Mesenchymal stem cell (in vitro differentiated cells and primary cell): ENCODE results near the gene SLC7A14.

Experiments
- DNase-seq: peaks from one replicate; pipeline ENCODE4 v3.0.0-alpha.2; 2013
- H2AFZ ChIP-seq: one replicate; pipeline ENCODE4 v1.6.1; 2013; ENCODE audit warnings: low read depth, mild to moderate bottlenecking, control low read depth, inconsistent platforms, low read length, moderate library complexity
- H2AK5ac ChIP-seq: 2 replicates; pipeline ENCODE4 v1.6.1; 2013; ENCODE audit warnings: low read length, moderate library complexity, mild to moderate bottlenecking, inconsistent platforms; ENCODE audit not compliant: severe bottlenecking
- H2BK120ac ChIP-seq: one replicate; pipeline ENCODE4 v1.6.1; 2013; ENCODE audit warnings: low read depth, mild to moderate bottlenecking, inconsistent platforms, low read length, moderate library complexity
- H2BK12ac ChIP-seq, 2 experiments: one replicate each; pipeline ENCODE4 v1.6.1; 2013; ENCODE audit warnings: inconsistent platforms in 2 of 2, low read length in 2 of 2, mild to moderate bottlenecking in 2 of 2, moderate library complexity in 2 of 2, control low read depth in 1 of 2
- H2BK15ac ChIP-seq: one replicate; pipeline ENCODE4 v1.6.1; 2013; ENCODE audit warnings: mild to moderate bottlenecking, low read depth, inconsistent platforms; ENCODE audit not compliant: poor library complexity, severe bottlenecking
- H2BK5ac ChIP-seq: 2 replicates; pipeline ENCODE4 v1.6.1; 2013; ENCODE audit warnings: low read depth, mild to moderate bottlenecking, low read length, control low read depth, inconsistent platforms; ENCODE audit not compliant: poor library complexity, severe bottlenecking
- H3K14ac ChIP-seq, 2 experiments: one replicate each; pipeline ENCODE4 v1.6.1; 2013; ENCODE audit warnings: inconsistent platforms in 2 of 2, low read length in 2 of 2, control low read depth in 1 of 2, mild to moderate bottlenecking in 1 of 2, moderate library complexity in 1 of 2
- H3K18ac ChIP-seq, 2 experiments: one replicate each; pipeline ENCODE4 v1.6.1; 2013; ENCODE audit warnings: inconsistent platforms in 2 of 2, low read length in 2 of 2, control low read depth in 1 of 2, low read depth in 1 of 2, mild to moderate bottlenecking in 1 of 2
- H3K23ac ChIP-seq, 2 experiments: one replicate each; pipeline ENCODE4 v1.6.1; 2013; ENCODE audit warnings: inconsistent platforms in 2 of 2, low read length in 2 of 2, mild to moderate bottlenecking in 2 of 2, moderate library complexity in 2 of 2, control low read depth in 1 of 2
- H3K27ac ChIP-seq: 2 replicates; pipeline ENCODE4 v1.5.1; 2013; ENCODE audit warnings: mild to moderate bottlenecking, moderate library complexity, low read length, control low read depth, inconsistent platforms; ENCODE audit not compliant: poor library complexity, severe bottlenecking
- H3K27me3 ChIP-seq, 2 experiments: 2 replicates each; pipeline versions ENCODE4 v1.6.1 to v1.7.0; 2013; ENCODE audit warnings: low read length in 2 of 2, mild to moderate bottlenecking in 2 of 2, moderate library complexity in 2 of 2, control low read depth in 1 of 2, inconsistent platforms in 1 of 2; ENCODE audit not compliant: control insufficient read depth in 1 of 2, insufficient read depth in 1 of 2
- H3K36me3 ChIP-seq, 2 experiments: 2 replicates each; pipeline versions ENCODE4 v1.6.1 to v1.7.0; 2013; ENCODE audit warnings: low read length in 2 of 2, control low read depth in 1 of 2, inconsistent platforms in 1 of 2, low read depth in 1 of 2, mild to moderate bottlenecking in 1 of 2; ENCODE audit not compliant: insufficient read depth in 2 of 2, control insufficient read depth in 1 of 2
- H3K4ac ChIP-seq, 2 experiments: one replicate each; pipeline ENCODE4 v1.6.1; 2013; ENCODE audit warnings: inconsistent platforms in 2 of 2, low read length in 2 of 2, mild to moderate bottlenecking in 2 of 2, moderate library complexity in 2 of 2, control low read depth in 1 of 2, low read depth in 1 of 2
- H3K4me1 ChIP-seq: 2 replicates; pipeline ENCODE4 v1.6.1; 2013; ENCODE audit warnings: low read depth, low read length, control low read depth; ENCODE audit not compliant: control insufficient read depth, insufficient read depth
- H3K4me2 ChIP-seq: 2 replicates; pipeline ENCODE4 v1.6.1; 2013; ENCODE audit warnings: low read length, mild to moderate bottlenecking, inconsistent platforms; ENCODE audit not compliant: poor library complexity, severe bottlenecking
- H3K4me3 ChIP-seq, 2 experiments: 2 replicates each; pipeline versions ENCODE4 v1.5.1 to v1.7.0; 2013; ENCODE audit warnings: low read length in 2 of 2, mild to moderate bottlenecking in 2 of 2, control low read depth in 1 of 2, low read depth in 1 of 2; ENCODE audit not compliant: insufficient read depth in 1 of 2
- H3K79me1 ChIP-seq: replicated peaks from 2 replicates; pipeline ENCODE4 v1.6.1; 2013; ENCODE audit warnings: mild to moderate bottlenecking, control low read depth, low read length, inconsistent platforms; ENCODE audit not compliant: poor library complexity, severe bottlenecking
- H3K9ac ChIP-seq: 2 replicates; pipeline ENCODE4 v1.7.0; 2013; ENCODE audit warnings: mild to moderate bottlenecking, low read length, moderate library complexity
- H3K9me3 ChIP-seq: 2 replicates; pipeline ENCODE4 v1.7.0; 2013; ENCODE audit warnings: mild to moderate bottlenecking, low read length; ENCODE audit not compliant: control insufficient read depth
- H4K8ac ChIP-seq: one replicate; pipeline ENCODE4 v1.6.1; 2013; ENCODE audit warnings: inconsistent platforms, mild to moderate bottlenecking, low read length, moderate library complexity
- H4K91ac ChIP-seq: one replicate; pipeline ENCODE4 v1.6.1; 2013; ENCODE audit warnings: mild to moderate bottlenecking, low read length, inconsistent platforms
- WGBS: methylation state at CpG from one replicate; pipeline ENCODE4 v1.1.7; 2013; ENCODE audit warnings: mixed read lengths; 5-methylcytosine and 5-hydroxymethylcytosine counted together

The SLC7A14 gene

GRCh38 chr3:170493712-170494182, 92.1 kb downstream of the SLC7A14 start:
- no peak overlapping the region for H4K91ac ChIP-seq

GRCh38 chr3:170491901-170492300, 94.0 kb downstream of the SLC7A14 start:
- no peak overlapping the region for H3K4me2 ChIP-seq
- no peaks in the 10 kb centered on the region for H3K27me3 ChIP-seq
- no peak overlapping the region for H2BK5ac ChIP-seq
- 100% methylated on average over 3 of the region's 3 CpGs for WGBS
- no peak overlapping the region for H3K4me3 ChIP-seq
- H3K4ac ChIP-seq = no peak overlapping the region
- no peak overlapping the region for H3K18ac ChIP-seq
- H3K27ac ChIP-seq = no peak overlapping the region
- H4K8ac ChIP-seq = no peak overlapping the region
- no peak overlapping the region for H3K9ac ChIP-seq
- H3K36me3 ChIP-seq = peaks cover 0 to 11% of the 10 kb centered on the region in 2 experiments
- H4K91ac ChIP-seq = no peak overlapping the region
- no peak overlapping the region for H2BK15ac ChIP-seq
- H2BK12ac ChIP-seq = no peak overlapping the region
- H3K4me1 ChIP-seq = peaks cover 6% of the 10 kb centered on the region
- no peak overlapping the region for H3K23ac ChIP-seq
- H3K9me3 ChIP-seq = no peaks in the 10 kb centered on the region
- no peak for DNase-seq
- no peak overlapping the region for H2BK120ac ChIP-seq
- H3K79me1 ChIP-seq = no peaks in the 10 kb centered on the region
- H3K14ac ChIP-seq = no peak overlapping the region
- H2AK5ac ChIP-seq = no peak overlapping the region
- H2AFZ ChIP-seq = no peak overlapping the region

More at GRCh38 chr3:170493712-170494182, 92.1 kb downstream of the SLC7A14 start:
- Histone ChIP-seq H3K18ac (no peak overlapping the region), H3K9me3 (no peaks in the 10 kb centered on the region), H2BK5ac (no peak overlapping the region), H3K79me1 (no peaks in the 10 kb centered on the region), H2BK120ac (no peak overlapping the region), H3K23ac (no peak overlapping the region), H3K9ac (peak overlapping the region; percentile 47), H3K36me3 (peaks cover 0 to 18% of the 10 kb centered on the region in 2 experiments), H2BK15ac (no peak overlapping the region), H3K14ac (no peak overlapping the region), H3K27me3 (no peaks in the 10 kb centered on the region), H2BK12ac (peak overlapping the region in 1 of 2 experiments; percentile 77), H4K8ac (no peak overlapping the region), H3K4me2 (no peak overlapping the region), H3K27ac (peak overlapping the region; percentile 42), H3K4me3 (no peak overlapping the region), H3K4me1 (peaks cover 6% of the 10 kb centered on the region), H2AFZ (no peak overlapping the region), H2AK5ac (no peak overlapping the region), H3K4ac (no peak overlapping the region)
- DNase-seq = peak; percentile 72
- WGBS = 60% methylated on average over 2 of the region's 2 CpGs

- Histone ChIP-seq H2BK12ac (peak overlapping the region in 1 of 2 experiments; percentile 29), H3K18ac (no peak overlapping the region), H4K8ac (no peak overlapping the region), H3K79me1 (no peaks in the 10 kb centered on the region), H2BK5ac (no peak overlapping the region), H3K9ac (no peak overlapping the region), H3K4me2 (no peak overlapping the region), H4K91ac (no peak overlapping the region), H2BK15ac (no peak overlapping the region), H3K4me3 (no peak overlapping the region), H3K9me3 (no peaks in the 10 kb centered on the region), H3K23ac (no peak overlapping the region), H3K27me3 (peaks cover 0 to 1% of the 10 kb centered on the region in 2 experiments), H2BK120ac (no peak overlapping the region), H3K4ac (no peak overlapping the region), H2AK5ac (peak overlapping the region; percentile 29), H3K4me1 (peaks cover 6% of the 10 kb centered on the region), H3K14ac (no peak overlapping the region), H2AFZ (no peak overlapping the region), H3K27ac (no peak overlapping the region), H3K36me3 (peaks cover 0 to 14% of the 10 kb centered on the region in 2 experiments)
- WGBS = 100% methylated on average over 1 of the region's 2 CpGs
- no peak for DNase-seq
These were observed 94.9 kb downstream of the SLC7A14 start for GRCh38 chr3:170490828-170491560.

- no peak overlapping the region for H3K23ac ChIP-seq
- H2BK120ac ChIP-seq = no peak overlapping the region
- H3K4ac ChIP-seq = no peak overlapping the region
- peak; percentile 63 for DNase-seq
- no peak overlapping the region for H2AK5ac ChIP-seq
- no peak overlapping the region for H3K4me2 ChIP-seq
- H3K9me3 ChIP-seq = no peaks in the 10 kb centered on the region
- H3K18ac ChIP-seq = no peak overlapping the region
- peak overlapping the region; percentile 10 for H3K9ac ChIP-seq
- H2BK12ac ChIP-seq = no peak overlapping the region
- no peak overlapping the region for H2AFZ ChIP-seq
- H3K27me3 ChIP-seq = peaks cover 0 to 8% of the 10 kb centered on the region in 2 experiments
- WGBS = 67% methylated on average over 1 of the region's 4 CpGs
- H3K4me1 ChIP-seq = peaks cover 7% of the 10 kb centered on the region
- no peak overlapping the region for H2BK15ac ChIP-seq
- H3K14ac ChIP-seq = no peak overlapping the region
- H3K79me1 ChIP-seq = no peaks in the 10 kb centered on the region
- peaks cover 3 to 31% of the 10 kb centered on the region in 2 experiments for H3K36me3 ChIP-seq
- no peak overlapping the region for H2BK5ac ChIP-seq
- no peak overlapping the region for H3K27ac ChIP-seq
- no peak overlapping the region for H4K8ac ChIP-seq
- H3K4me3 ChIP-seq = no peak overlapping the region
- no peak overlapping the region for H4K91ac ChIP-seq
These were observed 97.1 kb downstream of the SLC7A14 start for GRCh38 chr3:170488802-170489201.
